GM19328 (cell line): Measurements from ENCODE around the gene C17orf67.

Source experiments
- ATAC-seq: cut with Tn5 transposase; IDR thresholded peaks from one replicate; pipeline ENCODE4 v1.9.1; 2021; ENCODE audit warnings: mild to moderate bottlenecking, moderate library complexity; ENCODE audit not compliant: unreplicated experiment

C17orf67 gene

GRCh38 chr17:56809820-56810179 is 23.9 kb downstream of the C17orf67 start:
- ATAC-seq, result no peak

- no peak for ATAC-seq
These were observed 24.5 kb downstream of the C17orf67 start for GRCh38 chr17:56809106-56809819.

- ATAC-seq, result no peak
These were observed 25.2 kb downstream of the C17orf67 start for GRCh38 chr17:56808503-56808902.

- ATAC-seq, result no peak
These were observed 26.0 kb downstream of the C17orf67 start for GRCh38 chr17:56807723-56808122.

GRCh38 chr17:56806949-56807348 is 26.8 kb downstream of the C17orf67 start:
- ATAC-seq, result no peak

GRCh38 chr17:56804454-56804853 is 29.3 kb downstream of the C17orf67 start:
- no peak for ATAC-seq

GRCh38 chr17:56803071-56803470 is 30.6 kb downstream of the C17orf67 start:
- no peak for ATAC-seq

- ATAC-seq, result no peak
These were observed 32.1 kb downstream of the C17orf67 start for GRCh38 chr17:56801459-56802178.

GRCh38 chr17:56798916-56799315 is 34.8 kb downstream of the C17orf67 start:
- ATAC-seq, result no peak

- no peak for ATAC-seq
These were observed 37.2 kb downstream of the C17orf67 start for GRCh38 chr17:56796536-56796935.

- ATAC-seq, result no peak
These were observed 38.4 kb downstream of the C17orf67 start for GRCh38 chr17:56795221-56795865.

GRCh38 chr17:56793957-56794356 is 39.8 kb downstream of the C17orf67 start:
- no peak for ATAC-seq

GRCh38 chr17:56793531-56793930 is 40.2 kb downstream of the C17orf67 start:
- no peak for ATAC-seq

GRCh38 chr17:56792267-56792666 is 41.5 kb downstream of the C17orf67 start:
- no peak for ATAC-seq

GRCh38 chr17:56786989-56787482 is 46.7 kb downstream of the C17orf67 start:
- ATAC-seq, result no peak

- no peak for ATAC-seq
These were observed 47.6 kb downstream of the C17orf67 start for GRCh38 chr17:56785997-56786680.

GRCh38 chr17:56785405-56785804 is 48.3 kb downstream of the C17orf67 start:
- no peak for ATAC-seq

GRCh38 chr17:56782338-56782737 is 51.4 kb downstream of the C17orf67 start:
- no peak for ATAC-seq

- no peak for ATAC-seq
These were observed 51.8 kb downstream of the C17orf67 start for GRCh38 chr17:56781906-56782305.

GRCh38 chr17:56779898-56780777 is 53.6 kb downstream of the C17orf67 start:
- peak; percentile 93 for ATAC-seq
